HUDEP-2 (cell line): Measurements from ENCODE around the gene TRPM2.
A peak's percentile ranks its signal among the peaks of the same experiment; 100 is the strongest.

Experiments used
- DNase-seq, 76 experiments: peaks; one replicate each; lab custom pipeline; 2025; ENCODE audit not compliant: unreplicated experiment in 76 of 76; lab: John Stamatoyannopoulos, UW

TRPM2 gene

GRCh38 chr21:44353191-44353970 lies at the start of gene TRPM2:
Gene TRPM2, plus strand, starts transcription at chr21:44353621. Its CDS starts 80 bp downstream, at chr21:44353701.
- DNase-seq = no peak

GRCh38 chr21:44304011-44304616 lies 49.3 kb upstream of the TRPM2 start:
- DNase-seq = no peak

GRCh38 chr21:44304877-44305293 lies 48.5 kb upstream of the TRPM2 start:
- DNase-seq = peak in 17 of 76 experiments; percentile 11 to 41 (median 22)

- DNase-seq = no peak
Observed at GRCh38 chr21:44305691-44306090, 47.7 kb upstream of the TRPM2 start.

- no peak for DNase-seq
Observed at GRCh38 chr21:44306936-44307704, 46.3 kb upstream of the TRPM2 start.

GRCh38 chr21:44310628-44311507 lies 42.6 kb upstream of the TRPM2 start:
- DNase-seq = no peak

GRCh38 chr21:44312089-44312488 lies 41.3 kb upstream of the TRPM2 start:
- no peak for DNase-seq

GRCh38 chr21:44312716-44313115 lies 40.7 kb upstream of the TRPM2 start:
- no peak for DNase-seq

GRCh38 chr21:44313451-44313850 lies 40.0 kb upstream of the TRPM2 start:
- DNase-seq = no peak

- no peak for DNase-seq
Observed at GRCh38 chr21:44314128-44314527, 39.3 kb upstream of the TRPM2 start.

GRCh38 chr21:44314561-44314960 lies 38.9 kb upstream of the TRPM2 start:
- DNase-seq = no peak

- no peak for DNase-seq
Observed at GRCh38 chr21:44315691-44316203, 37.7 kb upstream of the TRPM2 start.

GRCh38 chr21:44316277-44316900 lies 37.0 kb upstream of the TRPM2 start:
- no peak for DNase-seq

GRCh38 chr21:44317241-44317782 lies 36.1 kb upstream of the TRPM2 start:
- DNase-seq = no peak

GRCh38 chr21:44317871-44318270 lies 35.5 kb upstream of the TRPM2 start:
- no peak for DNase-seq

- no peak for DNase-seq
Observed at GRCh38 chr21:44318489-44319285, 34.7 kb upstream of the TRPM2 start.

GRCh38 chr21:44319407-44320065 lies 33.9 kb upstream of the TRPM2 start:
- DNase-seq = no peak

- DNase-seq = no peak
Observed at GRCh38 chr21:44320847-44321246, 32.6 kb upstream of the TRPM2 start.
